ENCODE measurements around the gene CPA4. TPM values are rescaled to one million over a fixed set of nuclear protein-coding genes. Genes with fewer than 3 reads are reported as not detected.

Gene CPA4
- total and polyA plus RNA-seq, 8 donors: 0.12 to 0.90 TPM; not detected in 6

DNA sequence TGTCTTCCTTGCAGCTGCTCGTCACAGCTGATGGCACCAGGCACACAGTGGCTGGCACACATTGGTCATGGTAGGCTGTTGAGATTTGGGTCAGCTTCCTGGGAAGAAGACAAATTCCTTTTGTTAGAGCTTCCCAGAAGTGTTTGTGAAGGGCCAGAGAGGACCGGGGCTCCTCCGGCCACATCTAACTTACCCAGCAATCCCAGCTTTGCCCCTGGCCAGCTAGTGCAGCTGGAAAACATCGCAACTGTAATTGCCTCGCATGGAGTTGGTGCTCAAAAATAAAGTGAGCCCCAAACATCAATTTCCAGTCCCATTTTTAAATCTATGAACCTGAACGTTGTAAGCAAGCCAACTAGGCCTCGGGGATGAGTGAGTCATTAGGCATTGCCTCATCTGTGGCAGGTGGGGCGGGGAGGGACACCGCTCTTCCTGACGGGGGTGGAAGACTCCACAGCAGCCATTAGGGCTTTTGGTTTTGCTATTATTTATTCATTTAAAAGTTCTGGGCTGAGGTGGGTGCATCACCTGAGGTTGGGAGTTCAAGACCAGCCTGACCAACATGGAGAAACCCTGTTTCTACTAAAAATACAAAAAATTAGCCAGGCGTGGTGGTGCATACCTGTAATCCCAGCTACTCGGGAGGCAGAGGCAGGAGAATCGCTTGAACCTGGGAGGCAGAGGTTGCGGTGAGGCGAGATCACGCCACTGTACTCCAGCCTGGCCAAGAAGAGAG is 64.1 kb downstream of the CPA4 start:
- 73 to 81% (median 76%) methylated on average over 16 of the region's 16 CpGs for WGBS, 5 donors
- TF ChIP-seq EP300 (IDR thresholded peaks at IDR 0.05): no peak
- TF ChIP-seq, protein P1, sequence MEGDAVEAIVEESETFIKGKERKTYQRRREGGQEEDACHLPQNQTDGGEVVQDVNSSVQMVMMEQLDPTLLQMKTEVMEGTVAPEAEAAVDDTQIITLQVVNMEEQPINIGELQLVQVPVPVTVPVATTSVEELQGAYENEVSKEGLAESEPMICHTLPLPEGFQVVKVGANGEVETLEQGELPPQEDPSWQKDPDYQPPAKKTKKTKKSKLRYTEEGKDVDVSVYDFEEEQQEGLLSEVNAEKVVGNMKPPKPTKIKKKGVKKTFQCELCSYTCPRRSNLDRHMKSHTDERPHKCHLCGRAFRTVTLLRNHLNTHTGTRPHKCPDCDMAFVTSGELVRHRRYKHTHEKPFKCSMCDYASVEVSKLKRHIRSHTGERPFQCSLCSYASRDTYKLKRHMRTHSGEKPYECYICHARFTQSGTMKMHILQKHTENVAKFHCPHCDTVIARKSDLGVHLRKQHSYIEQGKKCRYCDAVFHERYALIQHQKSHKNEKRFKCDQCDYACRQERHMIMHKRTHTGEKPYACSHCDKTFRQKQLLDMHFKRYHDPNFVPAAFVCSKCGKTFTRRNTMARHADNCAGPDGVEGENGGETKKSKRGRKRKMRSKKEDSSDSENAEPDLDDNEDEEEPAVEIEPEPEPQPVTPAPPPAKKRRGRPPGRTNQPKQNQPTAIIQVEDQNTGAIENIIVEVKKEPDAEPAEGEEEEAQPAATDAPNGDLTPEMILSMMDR (IDR thresholded peaks at IDR 0.05): no peak
- peak in 2 of 3 donors; percentile 51 to 60 for TF ChIP-seq POLR2AphosphoS5 (IDR thresholded peaks at IDR 0.05)
- TF ChIP-seq POLR2A (IDR thresholded peaks at IDR 0.05): no peak
- Histone ChIP-seq H3K9me3 (peaks cover 4 to 22% (median 11%) of the 10 kb centered on the region in 4 donors), H3K27ac (peak overlapping the region in 4 of 5 donors; percentile 62 to 78 (median 75)), H3K27me3 (no peaks in the 10 kb centered on the region), H3K4me3 (no peak overlapping the region), H3K36me3 (no peaks in the 10 kb centered on the region), H3K4me1 (peaks cover 0 to 29% (median 10%) of the 10 kb centered on the region in 4 donors)
- intact Hi-C loops (cut with DNase I; ENCODE audit: low total_unique reads): no loop called here
- peak in 1 of 2 donors; percentile 60 for DNase-seq

DNA sequence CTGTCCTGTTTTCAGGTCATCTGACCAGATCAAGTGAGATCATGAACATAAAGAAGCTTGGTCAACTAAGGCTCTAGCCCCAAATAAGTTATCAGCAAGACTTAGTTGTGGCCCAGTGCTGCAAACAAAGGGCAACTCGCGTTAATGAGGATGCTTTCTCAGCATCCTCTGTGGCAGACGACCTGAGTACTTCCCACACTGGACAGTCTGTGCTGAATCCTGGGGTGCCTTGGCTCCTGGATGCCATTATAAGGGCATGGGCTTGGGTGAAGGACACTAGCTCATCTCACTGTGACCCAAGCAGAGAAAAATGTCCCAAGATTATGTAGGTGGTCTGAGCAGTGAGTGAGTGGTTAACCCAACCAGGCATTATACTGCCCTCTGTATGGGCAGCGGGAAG is 65.5 kb downstream of the CPA4 start:
- H3K27me3 ChIP-seq: no peaks in the 10 kb centered on the region
- H3K4me3 ChIP-seq: no peak overlapping the region
- H3K36me3 ChIP-seq: no peaks in the 10 kb centered on the region
- intact Hi-C loops (cut with DNase I; ENCODE audit: low total_unique reads): no loop called here
- H3K4me1 ChIP-seq: peaks cover 0 to 20% (median 7%) of the 10 kb centered on the region in 4 donors
- peaks cover 4 to 22% (median 11%) of the 10 kb centered on the region in 4 donors for H3K9me3 ChIP-seq
- TF ChIP-seq, protein P1 (IDR thresholded peaks at IDR 0.05): no peak
- no peak for TF ChIP-seq POLR2AphosphoS5 (IDR thresholded peaks at IDR 0.05)
- TF ChIP-seq POLR2A (IDR thresholded peaks at IDR 0.05): no peak
- no peak for TF ChIP-seq EP300 (IDR thresholded peaks at IDR 0.05)
- H3K27ac ChIP-seq: no peak overlapping the region
- DNase-seq: no peak
- WGBS, 5 donors: 91 to 97% (median 94%) methylated on average over 4 of the region's 4 CpGs

DNA sequence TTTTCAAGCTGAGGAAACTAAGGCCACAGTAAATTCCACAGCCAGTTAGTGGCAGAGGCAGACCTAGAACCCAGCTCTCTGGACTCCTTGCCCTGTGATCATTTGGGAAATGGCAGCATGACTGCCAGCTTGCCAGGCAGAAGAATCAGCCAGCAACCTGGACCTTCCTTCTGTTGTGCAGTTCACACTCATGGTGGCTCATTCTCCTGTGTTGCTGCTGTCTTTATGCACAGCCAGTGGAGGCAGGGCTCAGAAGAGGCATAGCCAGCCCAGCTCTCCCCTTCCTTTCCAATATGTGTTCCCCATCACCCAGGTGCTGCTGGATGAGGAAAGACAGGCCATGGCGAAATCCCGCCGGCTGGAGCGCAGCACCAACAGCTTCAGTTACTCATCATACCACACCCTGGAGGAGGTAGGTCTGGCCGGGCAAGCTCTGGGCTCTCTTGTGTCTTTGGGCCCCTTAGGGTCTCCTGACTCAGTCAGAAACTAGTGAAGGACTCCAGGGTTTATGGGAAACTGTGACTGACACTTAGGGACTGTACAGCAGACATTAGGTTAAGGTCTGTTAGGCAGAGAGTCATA is 66.4 kb downstream of the CPA4 start:
- peaks cover 0 to 20% (median 7%) of the 10 kb centered on the region in 4 donors for H3K4me1 ChIP-seq
- no peak overlapping the region for H3K27ac ChIP-seq
- TF ChIP-seq EP300 (IDR thresholded peaks at IDR 0.05) (no peak), POLR2AphosphoS5 (IDR thresholded peaks at IDR 0.05) (no peak), POLR2A (IDR thresholded peaks at IDR 0.05) (no peak)
- TF ChIP-seq, protein P1 (IDR thresholded peaks at IDR 0.05): no peak
- 88 to 96% (median 96%) methylated on average over 5 of the region's 5 CpGs for WGBS, 5 donors
- intact Hi-C loops (cut with DNase I; ENCODE audit: low total_unique reads): no loop called here
- H3K27me3 ChIP-seq: no peaks in the 10 kb centered on the region
- no peak overlapping the region for H3K4me3 ChIP-seq
- peaks cover 4 to 22% (median 11%) of the 10 kb centered on the region in 4 donors for H3K9me3 ChIP-seq
- H3K36me3 ChIP-seq: no peaks in the 10 kb centered on the region
- no peak for DNase-seq

DNA sequence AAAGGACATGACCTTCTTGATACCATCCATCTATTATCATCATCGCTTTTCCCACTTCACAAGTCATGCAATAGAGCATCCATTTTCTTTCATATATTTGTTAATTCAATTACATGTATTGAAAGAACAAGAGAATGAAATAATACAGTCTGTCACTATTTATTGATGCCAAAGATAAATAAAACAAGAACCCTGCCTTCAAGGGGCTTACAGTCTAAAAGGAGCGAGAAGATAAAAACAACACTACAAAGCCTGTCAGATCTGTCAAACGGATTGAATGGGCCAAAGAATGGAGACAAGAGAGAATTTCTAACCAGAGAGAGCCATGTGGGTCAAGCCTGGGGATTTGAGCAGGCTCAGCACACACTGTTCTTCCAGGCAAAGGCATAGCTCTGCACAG is 67.6 kb downstream of the CPA4 start:
- TF ChIP-seq, protein P1 (IDR thresholded peaks at IDR 0.05): no peak
- TF ChIP-seq POLR2AphosphoS5 (IDR thresholded peaks at IDR 0.05) (no peak), POLR2A (IDR thresholded peaks at IDR 0.05) (no peak), EP300 (IDR thresholded peaks at IDR 0.05) (no peak)
- H3K36me3 ChIP-seq: no peaks in the 10 kb centered on the region
- H3K27me3 ChIP-seq: no peaks in the 10 kb centered on the region
- H3K4me1 ChIP-seq: peaks cover 0 to 20% (median 7%) of the 10 kb centered on the region in 4 donors
- DNase-seq: no peak
- intact Hi-C loops (cut with DNase I; ENCODE audit: low total_unique reads): no loop called here
- H3K4me3 ChIP-seq: no peak overlapping the region
- H3K27ac ChIP-seq: no peak overlapping the region
- WGBS, 5 donors: 89 to 96% (median 94%) methylated on average over 3 of the region's 3 CpGs
- H3K9me3 ChIP-seq: peaks cover 4 to 22% (median 11%) of the 10 kb centered on the region in 4 donors
